MCF 10A (cell line): Measurements from ENCODE around the gene YIF1A. TPM values are rescaled to one million over a fixed set of nuclear protein-coding genes. Genes with fewer than 3 reads are reported as not detected.
"Not testable (repeated sequence)": the region's sequence is repeated elsewhere in the genome, so short reads cannot be mapped to it uniquely, and the experiment has no call there.

Experiments
- BruUV-seq: library from RNA; stranded (reverse); fragments of 400-500 nt; replicated peaks from 2 replicates; lab custom pipeline; 2021; lab: Mats Ljungman, UMichigan
- CTCF ChIA-PET: fragments of 300-600 bp; sonication (Branson Sonifier 250); formaldehyde crosslinking; extraction: SDS; loops from one replicate; lab custom pipeline; 2021; ENCODE audit warnings: antibody characterized with exemption, inconsistent platforms; lab: Yijun Ruan, JAX
- POLR2A ChIA-PET: fragments of 300-600, 350-650 bp; sonication (Branson Sonifier 250); formaldehyde crosslinking; extraction: SDS; loops from one replicate; lab custom pipeline; 2020; ENCODE audit warnings: antibody characterized with exemption, inconsistent platforms; lab: Yijun Ruan, JAX
- DNase-seq: peaks from one replicate; pipeline ENCODE4 v3.0.0-alpha.2; 2018; ENCODE audit not compliant: unreplicated experiment
- H3K27ac Mint-ChIP-seq: one replicate; pipeline ENCODE4 v1.8.0; 2022; ENCODE audit warnings: mild to moderate bottlenecking, low read depth, mixed read lengths; ENCODE audit not compliant: unreplicated experiment
- H3K27me3 Mint-ChIP-seq: one replicate; pipeline ENCODE4 v1.8.0; 2022; ENCODE audit warnings: mixed read lengths; ENCODE audit not compliant: insufficient read depth, unreplicated experiment
- H3K36me3 Mint-ChIP-seq: one replicate; pipeline ENCODE4 v1.8.0; 2022; ENCODE audit warnings: mild to moderate bottlenecking, moderate library complexity, mixed read lengths; ENCODE audit not compliant: insufficient read depth, unreplicated experiment
- H3K4me1 Mint-ChIP-seq: one replicate; pipeline ENCODE4 v1.8.0; 2022; ENCODE audit warnings: mixed read lengths; ENCODE audit not compliant: insufficient read depth, unreplicated experiment
- H3K4me3 Mint-ChIP-seq: one replicate; pipeline ENCODE4 v1.8.0; 2022; ENCODE audit warnings: mild to moderate bottlenecking, moderate library complexity, mixed read lengths; ENCODE audit not compliant: unreplicated experiment
- H3K9me3 Mint-ChIP-seq: one replicate; pipeline ENCODE4 v1.8.0; 2022; ENCODE audit warnings: mixed read lengths; ENCODE audit not compliant: unreplicated experiment
- intact Hi-C: fragments of 100-400 bp; cut with micrococcal nuclease; formaldehyde crosslinking; loops from 2 replicates; pipeline ENCODE4 v1.14.1; 2022
- total RNA-seq: library from RNA; stranded (reverse); gene quantifications from 2 replicates; pipeline ENCODE4 v1.2.3, GENCODE V29; 2022
- TF ChIP-seq, protein P1 (sequence below): fragments of 200-600 bp; IDR thresholded peaks from one replicate; pipeline ENCODE4 v1.8.0; 2022; ENCODE audit warnings: antibody characterized with exemption, mild to moderate bottlenecking; ENCODE audit not compliant: unreplicated experiment

Gene YIF1A
- total RNA-seq, 1 experiment from 2014 or later, result 143 TPM

DNA sequence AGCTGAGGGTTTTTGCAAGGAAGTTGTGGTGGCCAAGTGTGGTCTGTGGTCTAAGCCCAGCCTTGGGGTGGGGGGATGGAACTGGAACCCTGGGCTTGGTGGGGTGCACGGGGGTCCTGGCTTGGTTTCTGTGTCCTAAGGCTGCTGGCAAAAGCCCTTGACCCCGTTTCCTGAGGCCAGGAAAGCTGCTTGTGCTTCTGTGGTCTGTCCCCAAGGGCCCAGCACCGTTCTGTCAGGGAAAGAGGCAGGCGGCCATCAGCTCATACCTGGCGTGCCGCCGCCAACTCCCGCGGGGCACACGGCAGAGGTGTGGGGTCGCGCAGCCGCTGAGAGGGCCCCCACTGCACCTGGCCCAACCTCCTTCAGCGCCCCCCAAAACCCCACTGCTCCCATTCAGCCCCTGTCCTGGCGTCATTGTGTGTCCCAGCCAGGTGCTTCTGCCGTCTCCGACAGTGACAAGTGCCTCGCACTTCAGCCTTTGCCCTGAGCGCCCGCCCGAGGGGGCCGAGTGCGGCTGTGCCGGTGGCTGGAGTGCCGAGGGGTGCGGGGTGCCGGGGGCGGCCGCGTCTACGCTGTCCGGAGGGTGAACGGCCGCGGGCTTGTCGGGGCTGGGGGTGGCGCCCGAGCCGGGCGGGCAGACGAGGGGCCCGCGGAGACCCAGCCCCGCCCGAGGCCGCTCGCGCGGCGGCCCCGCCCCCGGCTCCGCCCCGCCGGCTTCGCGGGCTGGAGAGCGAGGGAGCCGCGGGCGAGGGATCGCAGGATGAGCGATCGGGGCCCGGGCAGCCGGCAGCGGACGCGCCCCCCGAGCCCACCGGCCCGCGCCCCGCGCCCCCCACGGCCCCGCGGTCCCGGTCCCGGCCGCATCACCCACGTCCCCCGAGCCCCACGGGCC, 11.2 kb downstream of the YIF1A start, which contains the start of gene CNIH2:
TSS of gene CNIH2 (plus strand) at position 705 of the 892 bp plus-strand sequence. CDS start 282 bp downstream, outside the sequence.
- DNase-seq, result no peak
- ChIA-PET POLR2A (interaction anchor here (0.7 to 1.3 kb wide), 3 partner anchors 8 to 484 kb away, joined by 3 to 5 read pairs (median 4); partner anchors contain the start of gene YIF1A), CTCF (no interaction called here)
- intact Hi-C loops, result no loop called here
- Mint-ChIP-seq H3K4me1 (peaks cover 8% of the 10 kb centered on the region), H3K27ac (no peak within 1 kb of the TSS), H3K9me3 (no peaks in the 10 kb centered on the region), H3K27me3 (peaks cover 10% of the 10 kb centered on the region), H3K36me3 (peaks cover 44% of the 10 kb centered on the region), H3K4me3 (no peak within 1 kb of the TSS)
- BruUV-seq, result no TSS peak
- TF ChIP-seq, protein P1, sequence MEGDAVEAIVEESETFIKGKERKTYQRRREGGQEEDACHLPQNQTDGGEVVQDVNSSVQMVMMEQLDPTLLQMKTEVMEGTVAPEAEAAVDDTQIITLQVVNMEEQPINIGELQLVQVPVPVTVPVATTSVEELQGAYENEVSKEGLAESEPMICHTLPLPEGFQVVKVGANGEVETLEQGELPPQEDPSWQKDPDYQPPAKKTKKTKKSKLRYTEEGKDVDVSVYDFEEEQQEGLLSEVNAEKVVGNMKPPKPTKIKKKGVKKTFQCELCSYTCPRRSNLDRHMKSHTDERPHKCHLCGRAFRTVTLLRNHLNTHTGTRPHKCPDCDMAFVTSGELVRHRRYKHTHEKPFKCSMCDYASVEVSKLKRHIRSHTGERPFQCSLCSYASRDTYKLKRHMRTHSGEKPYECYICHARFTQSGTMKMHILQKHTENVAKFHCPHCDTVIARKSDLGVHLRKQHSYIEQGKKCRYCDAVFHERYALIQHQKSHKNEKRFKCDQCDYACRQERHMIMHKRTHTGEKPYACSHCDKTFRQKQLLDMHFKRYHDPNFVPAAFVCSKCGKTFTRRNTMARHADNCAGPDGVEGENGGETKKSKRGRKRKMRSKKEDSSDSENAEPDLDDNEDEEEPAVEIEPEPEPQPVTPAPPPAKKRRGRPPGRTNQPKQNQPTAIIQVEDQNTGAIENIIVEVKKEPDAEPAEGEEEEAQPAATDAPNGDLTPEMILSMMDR, result no peak

DNA sequence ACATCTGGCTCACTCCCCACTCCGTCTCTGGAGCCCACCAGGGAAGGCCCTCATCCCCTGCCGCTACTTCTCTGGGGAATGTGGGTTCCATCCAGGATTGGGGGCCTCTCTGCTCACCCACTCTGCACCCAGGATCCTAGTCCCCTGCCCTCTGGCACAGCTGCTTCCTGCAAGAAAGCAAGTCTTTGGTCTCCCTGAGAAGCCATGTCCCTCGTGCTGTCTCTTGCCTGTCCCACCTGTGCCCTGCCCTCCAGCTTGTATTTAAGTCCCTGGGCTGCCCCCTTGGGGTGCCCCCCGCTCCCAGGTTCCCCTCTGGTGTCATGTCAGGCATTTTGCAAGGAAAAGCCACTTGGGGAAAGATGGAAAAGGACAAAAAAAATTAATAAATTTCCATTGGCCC, 11.9 kb downstream of the YIF1A start:
- DNase-seq, intact Hi-C loops, H3K9me3 Mint-ChIP-seq, H3K4me1 Mint-ChIP-seq, H3K27ac Mint-ChIP-seq, H3K4me3 Mint-ChIP-seq, CTCF ChIA-PET: not testable (repeated sequence)
- H3K36me3 Mint-ChIP-seq, result peaks cover 45% of the 10 kb centered on the region
- H3K27me3 Mint-ChIP-seq, result peaks cover 10% of the 10 kb centered on the region
- POLR2A ChIA-PET, result interaction anchor here (0.7 to 1.3 kb wide), 2 partner anchors 12 to 484 kb away, joined by 3 to 5 read pairs; partner anchors contain the start of gene YIF1A
- BruUV-seq, result TSS peak; percentile 44

DNA sequence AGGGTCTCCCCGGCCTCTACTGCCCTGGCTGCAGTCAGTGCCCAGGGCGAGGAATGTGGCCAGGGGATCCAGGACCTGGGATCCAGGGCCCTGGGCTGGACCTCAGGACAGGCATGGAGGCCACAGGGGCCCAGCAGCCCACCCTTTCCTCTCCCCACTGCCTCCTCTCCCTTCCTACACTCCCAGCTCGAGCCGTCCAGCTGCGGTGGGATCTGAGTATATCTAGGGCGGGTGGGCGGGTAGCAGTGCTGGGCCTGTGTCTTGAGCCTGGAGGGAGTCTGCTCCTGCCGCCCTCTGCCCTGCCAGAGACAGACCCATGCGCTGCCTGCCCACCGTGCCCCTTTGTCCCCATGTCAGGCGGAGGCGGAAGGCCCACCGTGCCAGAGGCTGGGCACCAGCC, 12.3 kb downstream of the YIF1A start:
- Mint-ChIP-seq H3K27me3 (peaks cover 10% of the 10 kb centered on the region), H3K36me3 (peaks cover 50% of the 10 kb centered on the region)
- DNase-seq, H3K4me1 Mint-ChIP-seq, H3K27ac Mint-ChIP-seq, H3K4me3 Mint-ChIP-seq, intact Hi-C loops, BruUV-seq, CTCF ChIA-PET, H3K9me3 Mint-ChIP-seq: not testable (repeated sequence)
- POLR2A ChIA-PET, result interaction anchor here (0.7 to 1.3 kb wide), 2 partner anchors 13 to 483 kb away, joined by 3 to 5 read pairs; partner anchors contain the start of gene YIF1A

DNA sequence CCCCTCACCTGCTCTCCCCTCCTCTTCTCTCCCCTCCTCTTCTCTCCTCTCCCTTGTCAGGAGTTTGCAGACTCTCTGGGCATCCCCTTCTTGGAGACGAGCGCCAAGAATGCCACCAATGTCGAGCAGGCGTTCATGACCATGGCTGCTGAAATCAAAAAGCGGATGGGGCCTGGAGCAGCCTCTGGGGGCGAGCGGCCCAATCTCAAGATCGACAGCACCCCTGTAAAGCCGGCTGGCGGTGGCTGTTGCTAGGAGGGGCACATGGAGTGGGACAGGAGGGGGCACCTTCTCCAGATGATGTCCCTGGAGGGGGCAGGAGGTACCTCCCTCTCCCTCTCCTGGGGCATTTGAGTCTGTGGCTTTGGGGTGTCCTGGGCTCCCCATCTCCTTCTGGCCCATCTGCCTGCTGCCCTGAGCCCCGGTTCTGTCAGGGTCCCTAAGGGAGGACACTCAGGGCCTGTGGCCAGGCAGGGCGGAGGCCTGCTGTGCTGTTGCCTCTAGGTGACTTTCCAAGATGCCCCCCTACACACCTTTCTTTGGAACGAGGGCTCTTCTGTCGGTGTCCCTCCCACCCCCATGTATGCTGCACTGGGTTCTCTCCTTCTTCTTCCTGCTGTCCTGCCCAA, 12.8 kb downstream of the YIF1A start:
- H3K9me3 Mint-ChIP-seq, result no peaks in the 10 kb centered on the region
- POLR2A ChIA-PET, result no interaction called here
- H3K27me3 Mint-ChIP-seq, result peaks cover 10% of the 10 kb centered on the region
- BruUV-seq, result no TSS peak
- H3K4me1 Mint-ChIP-seq, result peaks cover 8% of the 10 kb centered on the region
- TF ChIP-seq, protein P1, result no peak
- no peak overlapping the region for H3K4me3 Mint-ChIP-seq
- H3K27ac Mint-ChIP-seq, result no peak overlapping the region
- CTCF ChIA-PET, result no interaction called here
- DNase-seq, result no peak
- intact Hi-C loops, result no loop called here
- peaks cover 52% of the 10 kb centered on the region for H3K36me3 Mint-ChIP-seq
